Measurements from ENCODE around the gene CARD8.
"Not testable (repeated sequence)": the region's sequence is repeated elsewhere in the genome, so short reads cannot be mapped to it uniquely, and the experiment has no call there.

CARD8 gene

GRCh38 chr19:48255376-48256303, at the start of gene CARD8:
Gene CARD8 (minus strand): TSS chr19:48255912. CDS start chr19:48241020, 14,892 bp downstream.
- peak; percentile 90 for DNase-seq (ENCODE audit: low spot score)

- DNase-seq (ENCODE audit: low spot score) = no peak
Measured at GRCh38 chr19:48303866-48304265, 48.2 kb upstream of the CARD8 start.

GRCh38 chr19:48303367-48303766, 47.7 kb upstream of the CARD8 start:
- DNase-seq (ENCODE audit: low spot score) = no peak

- DNase-seq (ENCODE audit: low spot score) = no peak
Measured at GRCh38 chr19:48302600-48302959, 46.9 kb upstream of the CARD8 start.

- no peak for DNase-seq (ENCODE audit: low spot score)
Measured at GRCh38 chr19:48301886-48302599, 46.3 kb upstream of the CARD8 start.

- DNase-seq (ENCODE audit: low spot score) = no peak
Measured at GRCh38 chr19:48297975-48298374, 42.3 kb upstream of the CARD8 start.

- no peak for DNase-seq (ENCODE audit: low spot score)
Measured at GRCh38 chr19:48296963-48297734, 41.4 kb upstream of the CARD8 start.

- no peak for DNase-seq (ENCODE audit: low spot score)
Measured at GRCh38 chr19:48295458-48295857, 39.7 kb upstream of the CARD8 start.

- DNase-seq (ENCODE audit: low spot score) = no peak
Measured at GRCh38 chr19:48292798-48293197, 37.1 kb upstream of the CARD8 start.

GRCh38 chr19:48291489-48291815, 35.7 kb upstream of the CARD8 start:
- DNase-seq (ENCODE audit: low spot score) = not testable (repeated sequence)

- DNase-seq (ENCODE audit: low spot score) = peak; percentile 69
Measured at GRCh38 chr19:48290771-48291488, 35.2 kb upstream of the CARD8 start.

- DNase-seq (ENCODE audit: low spot score) = no peak
Measured at GRCh38 chr19:48290401-48290770, 34.7 kb upstream of the CARD8 start.

- no peak for DNase-seq (ENCODE audit: low spot score)
Measured at GRCh38 chr19:48287748-48288147, 32.0 kb upstream of the CARD8 start.

GRCh38 chr19:48284896-48285295, 29.2 kb upstream of the CARD8 start:
- DNase-seq (ENCODE audit: low spot score) = no peak

GRCh38 chr19:48283908-48284307, 28.2 kb upstream of the CARD8 start:
- no peak for DNase-seq (ENCODE audit: low spot score)

GRCh38 chr19:48279747-48280146, 24.0 kb upstream of the CARD8 start:
- DNase-seq (ENCODE audit: low spot score) = no peak

GRCh38 chr19:48274938-48275337, 19.2 kb upstream of the CARD8 start:
- no peak for DNase-seq (ENCODE audit: low spot score)

GRCh38 chr19:48274173-48274572, 18.5 kb upstream of the CARD8 start:
- no peak for DNase-seq (ENCODE audit: low spot score)

GRCh38 chr19:48271531-48272151, 15.9 kb upstream of the CARD8 start:
- peak; percentile 25 for DNase-seq (ENCODE audit: low spot score)

GRCh38 chr19:48269617-48270026, 13.9 kb upstream of the CARD8 start:
- DNase-seq (ENCODE audit: low spot score) = not testable (repeated sequence)

GRCh38 chr19:48265326-48265725, 9.6 kb upstream of the CARD8 start:
- DNase-seq (ENCODE audit: low spot score) = not testable (repeated sequence)

- DNase-seq (ENCODE audit: low spot score) = not testable (repeated sequence)
Measured at GRCh38 chr19:48260359-48260714, 4.6 kb upstream of the CARD8 start.
